ENCODE results near the gene STAT5A. TPM values are rescaled to one million over a fixed set of nuclear protein-coding genes. Genes with fewer than 3 reads are reported as not detected.

The STAT5A gene
- total and polyA plus RNA-seq, 8 donors = 10.5 to 19.8 (median 14.5) TPM

GRCh38 chr17:42329025-42329976, 41.0 kb downstream of the STAT5A start:
- 69% methylated on average over 11 of the region's 11 CpGs for WGBS, 2 donors
- intact Hi-C loops (cut with DNase I) = loop anchor here in 2 of 3 donors (10.0 kb wide), 2 partner anchors 76 to 186 kb away; no protein-coding TSS in a partner anchor

DNA sequence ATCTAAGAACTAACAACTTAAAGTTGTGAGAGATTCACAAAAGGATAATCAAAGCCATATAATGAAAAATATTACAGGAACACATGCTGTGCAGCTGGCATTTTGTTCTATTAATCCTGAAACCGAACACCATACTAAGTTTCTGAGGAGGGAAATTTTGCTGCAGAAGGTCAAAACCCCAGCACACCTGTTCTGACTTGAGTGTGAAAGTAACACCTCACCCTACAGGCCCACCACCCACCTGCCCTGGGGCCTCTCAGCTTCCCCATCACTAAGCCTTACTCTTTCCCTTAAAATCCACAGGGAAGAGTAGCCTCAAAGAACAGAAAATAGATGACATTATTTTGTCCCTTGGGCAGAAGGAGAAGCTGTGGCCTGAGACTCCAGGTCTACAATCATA, 44.8 kb downstream of the STAT5A start:
- no peak for TF ChIP-seq CTCF (IDR thresholded peaks at IDR 0.05)
- no peak for ATAC-seq
- no peak for DNase-seq
- H3K27ac ChIP-seq = no peak overlapping the region
- no peak for FAIRE-seq
- intact Hi-C loops (cut with DNase I) = no loop called here
- H3K27me3 ChIP-seq = no peaks in the 10 kb centered on the region
- peaks cover 15 to 76% (median 45%) of the 10 kb centered on the region in 3 donors for H3K36me3 ChIP-seq
- 87 to 91% methylated on average over 1 of the region's 1 CpG for WGBS, 2 donors
- no peak overlapping the region for H3K4me3 ChIP-seq
- peaks cover 0 to 3% (median 0%) of the 10 kb centered on the region in 3 donors for H3K4me1 ChIP-seq
- H3K9me3 ChIP-seq = no peaks in the 10 kb centered on the region

More at GRCh38 chr17:42329025-42329976, 41.0 kb downstream of the STAT5A start:
- DNase-seq = no peak
- Histone ChIP-seq H3K9me3 (no peaks in the 10 kb centered on the region), H3K36me3 (peaks cover 8 to 75% (median 40%) of the 10 kb centered on the region in 3 donors), H3K27me3 (no peaks in the 10 kb centered on the region), H3K27ac (peak overlapping the region in 2 of 4 donors; percentile 10 to 52), H3K4me3 (no peak overlapping the region), H3K4me1 (peaks cover 0 to 3% (median 0%) of the 10 kb centered on the region in 3 donors)
- TF ChIP-seq CTCF (IDR thresholded peaks at IDR 0.05) = no peak
- FAIRE-seq = no peak
- ATAC-seq = peak in 3 of 4 donors; percentile 63 to 85 (median 78)

DNA sequence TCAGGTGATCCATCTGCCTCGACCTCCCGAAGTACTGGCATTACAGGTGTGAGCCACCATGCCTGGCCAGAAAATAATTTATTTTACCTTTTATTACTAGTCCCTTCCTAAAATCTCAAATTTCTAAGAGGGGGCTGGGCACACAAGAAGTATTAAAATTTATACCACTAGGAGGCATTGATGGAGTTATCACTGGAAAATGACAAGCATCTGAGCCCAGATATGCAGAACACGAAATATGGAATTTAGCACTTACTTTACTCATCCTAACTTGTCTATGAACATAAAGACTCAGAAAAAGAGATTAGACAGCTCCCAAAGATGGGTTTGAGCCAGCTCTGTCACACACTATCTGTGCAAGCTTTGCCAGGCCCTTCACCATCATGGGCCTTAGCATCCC, 46.4 kb downstream of the STAT5A start:
- ATAC-seq = no peak
- intact Hi-C loops (cut with DNase I) = no loop called here
- Histone ChIP-seq H3K9me3 (no peaks in the 10 kb centered on the region), H3K27me3 (no peaks in the 10 kb centered on the region), H3K4me1 (peaks cover 0 to 2% (median 0%) of the 10 kb centered on the region in 3 donors), H3K36me3 (peaks cover 15 to 75% (median 50%) of the 10 kb centered on the region in 3 donors), H3K27ac (no peak overlapping the region), H3K4me3 (no peak overlapping the region)
- FAIRE-seq = no peak
- no peak for TF ChIP-seq CTCF (IDR thresholded peaks at IDR 0.05)
- WGBS, 2 donors = 77 to 89% methylated on average over 3 of the region's 3 CpGs
- DNase-seq = no peak

GRCh38 chr17:42337442-42337841, 49.1 kb downstream of the STAT5A start:
- TF ChIP-seq CTCF (IDR thresholded peaks at IDR 0.05) = no peak
- Histone ChIP-seq H3K4me3 (no peak overlapping the region), H3K36me3 (peaks cover 11 to 61% (median 42%) of the 10 kb centered on the region in 3 donors), H3K4me1 (no peaks in the 10 kb centered on the region), H3K27ac (no peak overlapping the region), H3K27me3 (no peaks in the 10 kb centered on the region), H3K9me3 (no peaks in the 10 kb centered on the region)
- 84 to 90% methylated on average over 15 of the region's 15 CpGs for WGBS, 2 donors
- FAIRE-seq = no peak
- DNase-seq = no peak
- intact Hi-C loops (cut with DNase I) = no loop called here
- peak in 2 of 4 donors; percentile 26 to 61 for ATAC-seq

All from pancreas (tissue), 10 donors.